Esophagus (tissue), 2 donors: Measurements from ENCODE around the gene OPA3. TPM values are rescaled to one million over a fixed set of nuclear protein-coding genes. Genes with fewer than 3 reads are reported as not detected.

Source experiments
- H3K27ac ChIP-seq, 2 donors: one replicate each; pipeline ENCODE4 v1.5.1; 2013; ENCODE audit warnings: low read depth in 2 of 2, mild to moderate bottlenecking in 2 of 2, inconsistent platforms in 1 of 2, low read length in 1 of 2, moderate library complexity in 1 of 2
- H3K27me3 ChIP-seq, 2 donors: one replicate each; pipeline ENCODE4 v1.6.1; 2013; ENCODE audit warnings: low read length in 2 of 2, control low read depth in 1 of 2, mild to moderate bottlenecking in 1 of 2; ENCODE audit not compliant: insufficient read depth in 2 of 2, control insufficient read depth in 1 of 2
- H3K36me3 ChIP-seq, 2 donors: one replicate each; pipeline ENCODE4 v1.6.1; 2013; ENCODE audit warnings: low read length in 1 of 2; ENCODE audit not compliant: control insufficient read depth in 2 of 2, insufficient read depth in 2 of 2
- H3K4me1 ChIP-seq, 2 donors: one replicate each; pipeline ENCODE4 v1.6.1; 2013; ENCODE audit warnings: low read length in 1 of 2; ENCODE audit not compliant: control insufficient read depth in 2 of 2, insufficient read depth in 2 of 2
- H3K4me3 ChIP-seq, 2 donors: one replicate each; pipeline ENCODE4 v1.5.1; 2013; ENCODE audit warnings: low read length in 2 of 2, mild to moderate bottlenecking in 2 of 2, low read depth in 1 of 2, moderate library complexity in 1 of 2
- H3K9me3 ChIP-seq, 2 donors: one replicate each; pipeline ENCODE4 v1.6.1; 2013; ENCODE audit warnings: mild to moderate bottlenecking in 2 of 2, low read depth in 1 of 2, low read length in 1 of 2, moderate library complexity in 1 of 2; ENCODE audit not compliant: control insufficient read depth in 2 of 2, insufficient read depth in 1 of 2
- WGBS, 2 donors: extraction: QIAGEN DNeasy Blood & Tissue Kit; methylation state at CpG; one replicate each; pipeline ENCODE4 v1.1.7; 2013; 5-methylcytosine and 5-hydroxymethylcytosine counted together
- polyA plus RNA-seq, 2 donors: library from polyadenylated mRNA; stranded (reverse); fragments of 200-250 nt; gene quantifications; one replicate each; pipeline ENCODE4 v1.2.3, GENCODE V29; 2013
- donor health status: healthy with polysubstance abuse.
- donor health status: Bipolar disorder and iron deficiency.

The OPA3 gene
- polyA plus RNA-seq, 2 donors = 4.0 to 4.6 TPM

- Histone ChIP-seq H3K27ac (no peak overlapping the region), H3K27me3 (peaks cover 0 to 8% of the 10 kb centered on the region in 2 donors), H3K4me3 (no peak overlapping the region), H3K36me3 (no peaks in the 10 kb centered on the region), H3K4me1 (peaks cover 0 to 2% of the 10 kb centered on the region in 2 donors), H3K9me3 (no peaks in the 10 kb centered on the region)
- 15 to 17% methylated on average over 13 of the region's 13 CpGs for WGBS, 2 donors
Measured at GRCh38 chr19:45599286-45599685, 14.7 kb upstream of the OPA3 start.

GRCh38 chr19:45598267-45599001 is 13.8 kb upstream of the OPA3 start:
- WGBS, 2 donors = 4 to 6% methylated on average over 21 to 22 of the region's 22 CpGs
- Histone ChIP-seq H3K9me3 (no peaks in the 10 kb centered on the region), H3K27ac (no peak overlapping the region), H3K27me3 (peaks cover 0 to 8% of the 10 kb centered on the region in 2 donors), H3K4me1 (peaks cover 0 to 2% of the 10 kb centered on the region in 2 donors), H3K36me3 (no peaks in the 10 kb centered on the region), H3K4me3 (no peak overlapping the region)

GRCh38 chr19:45597425-45598111 is 13.0 kb upstream of the OPA3 start:
- Histone ChIP-seq H3K27ac (no peak overlapping the region), H3K27me3 (peaks cover 0 to 8% of the 10 kb centered on the region in 2 donors), H3K9me3 (no peaks in the 10 kb centered on the region), H3K4me3 (no peak overlapping the region), H3K4me1 (peaks cover 0 to 2% of the 10 kb centered on the region in 2 donors), H3K36me3 (no peaks in the 10 kb centered on the region)
- WGBS, 2 donors = 20 to 29% methylated on average over 5 of the region's 5 CpGs

- WGBS, 2 donors = 58 to 67% methylated on average over 6 of the region's 6 CpGs
- Histone ChIP-seq H3K4me1 (peaks cover 0 to 2% of the 10 kb centered on the region in 2 donors), H3K27ac (no peak overlapping the region), H3K27me3 (peaks cover 0 to 2% of the 10 kb centered on the region in 2 donors), H3K4me3 (no peak overlapping the region), H3K9me3 (no peaks in the 10 kb centered on the region), H3K36me3 (no peaks in the 10 kb centered on the region)
Measured at GRCh38 chr19:45595814-45596213, 11.2 kb upstream of the OPA3 start.

GRCh38 chr19:45593520-45593919 is 8.9 kb upstream of the OPA3 start:
- Histone ChIP-seq H3K36me3 (no peaks in the 10 kb centered on the region), H3K4me1 (peaks cover 0 to 2% of the 10 kb centered on the region in 2 donors), H3K27me3 (no peaks in the 10 kb centered on the region), H3K4me3 (no peak overlapping the region), H3K27ac (no peak overlapping the region), H3K9me3 (no peaks in the 10 kb centered on the region)
- 0 to 16% methylated on average over 1 of the region's 1 CpG for whole genome bisulfite sequencing, 2 donors

- no peak overlapping the region for H3K27ac ChIP-seq
- H3K4me1 ChIP-seq = no peaks in the 10 kb centered on the region
- no peak overlapping the region for H3K4me3 ChIP-seq
- H3K36me3 ChIP-seq = no peaks in the 10 kb centered on the region
- H3K9me3 ChIP-seq = no peaks in the 10 kb centered on the region
- no peaks in the 10 kb centered on the region for H3K27me3 ChIP-seq
- 48 to 52% methylated on average over 4 of the region's 4 CpGs for WGBS, 2 donors
Measured at GRCh38 chr19:45592366-45592765, 7.8 kb upstream of the OPA3 start.

GRCh38 chr19:45591638-45592005 is 7.0 kb upstream of the OPA3 start:
- Histone ChIP-seq H3K9me3 (no peaks in the 10 kb centered on the region), H3K27ac (no peak overlapping the region), H3K36me3 (no peaks in the 10 kb centered on the region), H3K4me1 (no peaks in the 10 kb centered on the region), H3K4me3 (no peak overlapping the region), H3K27me3 (no peaks in the 10 kb centered on the region)
- WGBS, 2 donors = 92 to 95% methylated on average over 21 of the region's 21 CpGs

- Histone ChIP-seq H3K9me3 (no peaks in the 10 kb centered on the region), H3K27me3 (no peaks in the 10 kb centered on the region), H3K4me3 (no peak overlapping the region), H3K27ac (no peak overlapping the region), H3K4me1 (no peaks in the 10 kb centered on the region), H3K36me3 (no peaks in the 10 kb centered on the region)
- WGBS, 2 donors = 52 to 54% methylated on average over 46 to 48 of the region's 48 CpGs
Measured at GRCh38 chr19:45591004-45591637, 6.5 kb upstream of the OPA3 start.

GRCh38 chr19:45590300-45591003 is 5.8 kb upstream of the OPA3 start:
- 54 to 56% methylated on average over 15 of the region's 15 CpGs for WGBS, 2 donors
- H3K27me3 ChIP-seq = no peaks in the 10 kb centered on the region

More at GRCh38 chr19:45590300-45591003, 5.8 kb upstream of the OPA3 start:
- Histone ChIP-seq H3K4me1 (no peaks in the 10 kb centered on the region), H3K4me3 (no peak overlapping the region), H3K36me3 (no peaks in the 10 kb centered on the region), H3K27ac (no peak overlapping the region), H3K9me3 (no peaks in the 10 kb centered on the region)
